CD4-positive, alpha-beta T cell (primary cell): ENCODE data around the gene KLHL3. TPM values are rescaled to one million over a fixed set of nuclear protein-coding genes. Genes with fewer than 3 reads are reported as not detected.

ENCODE experiments used
- ATAC-seq: fragments of 200-7000 bp; cut with Tn5 transposase; one replicate; pipeline ENCODE4 v1.10.0; 2022; ENCODE audit warnings: mild to moderate bottlenecking; ENCODE audit not compliant: poor library complexity
- CTCF ChIA-PET: fragments of 350-600 bp; sonication (Branson Sonifier 250); formaldehyde crosslinking; loops from one replicate; lab custom pipeline; 2021; ENCODE audit warnings: antibody characterized with exemption, inconsistent platforms; lab: Charles Lee
- POLR2A ChIA-PET: fragments of 350-600 bp; sonication (Branson Sonifier 250); formaldehyde crosslinking; loops from one replicate; lab custom pipeline; 2021; ENCODE audit warnings: antibody characterized with exemption, inconsistent platforms; lab: Charles Lee
- DNase-seq, 14 experiments: peaks; one replicate each; pipeline ENCODE4 v3.0.0-alpha.2; 2013 to 2020; ENCODE audit warnings: mixed read lengths in 2 of 14
- H3K27ac ChIP-seq, 2 donors: one replicate each; pipeline versions ENCODE4 v1.5.1 to v1.7.0; 2013; ENCODE audit warnings: low read length in 2 of 2, low read depth in 1 of 2, mild to moderate bottlenecking in 1 of 2
- H3K27me3 ChIP-seq, 2 experiments: 1 replicate in 1 of 2; 2 replicates in 1 of 2; pipeline versions ENCODE4 v1.6.1 to v1.7.0; 2013; ENCODE audit warnings: low read length in 2 of 2, control low read depth in 1 of 2, mild to moderate bottlenecking in 1 of 2, moderate library complexity in 1 of 2; ENCODE audit not compliant: insufficient read depth in 2 of 2, control insufficient read depth in 1 of 2
- H3K36me3 ChIP-seq: one replicate; pipeline ENCODE4 v1.6.1; 2013; ENCODE audit warnings: low read length, control low read depth; ENCODE audit not compliant: insufficient read depth
- H3K4me1 ChIP-seq: one replicate; pipeline ENCODE4 v1.6.1; 2013; ENCODE audit warnings: low read length, control low read depth; ENCODE audit not compliant: insufficient read depth
- H3K4me3 ChIP-seq: one replicate; pipeline ENCODE4 v1.5.1; 2013; ENCODE audit warnings: mild to moderate bottlenecking, low read length, moderate library complexity
- H3K9me3 ChIP-seq, 2 experiments: 1 replicate in 1 of 2; 2 replicates in 1 of 2; pipeline versions ENCODE4 v1.6.1 to v1.7.0; 2013; ENCODE audit warnings: low read length in 2 of 2, mild to moderate bottlenecking in 2 of 2, control low read depth in 1 of 2, moderate library complexity in 1 of 2; ENCODE audit not compliant: control insufficient read depth in 1 of 2, insufficient read depth in 1 of 2
- H3K27ac Mint-ChIP-seq: one replicate; pipeline ENCODE4 v1.8.0; 2020; ENCODE audit warnings: mixed read lengths
- H3K27me3 Mint-ChIP-seq: one replicate; pipeline ENCODE4 v1.8.0; 2021; ENCODE audit warnings: mixed read lengths
- H3K36me3 Mint-ChIP-seq: one replicate; pipeline ENCODE4 v1.8.0; 2021; ENCODE audit warnings: low read depth, mixed read lengths
- H3K4me1 Mint-ChIP-seq: one replicate; pipeline ENCODE4 v1.8.0; 2021; ENCODE audit warnings: low read depth, mixed read lengths
- H3K4me3 Mint-ChIP-seq: one replicate; pipeline ENCODE4 v1.8.0; 2020; ENCODE audit warnings: mild to moderate bottlenecking, mixed read lengths
- H3K9me3 Mint-ChIP-seq: one replicate; pipeline ENCODE4 v1.8.0; 2020; ENCODE audit warnings: mixed read lengths
- intact Hi-C, 2 experiments: fragments of 100-400 bp; cut with DNase I in 1 of 2; cut with micrococcal nuclease in 1 of 2; formaldehyde crosslinking; loops; one replicate each; pipeline versions ENCODE4 v1.15.1 to v1.9.0; 2023 to 2025; cut with DNase I, micrococcal nuclease
- total RNA-seq, 174 experiments: library from RNA in 2 of 174; stranded (reverse) in 2 of 174; gene quantifications; one replicate each; pipeline ENCODE4 v1.2.3 and lab custom pipeline; 2021 to 2026
- TF ChIP-seq, protein P1 (sequence below): fragments of 200-600 bp; IDR thresholded peaks from one replicate; pipeline ENCODE4 v1.8.0; 2022; ENCODE audit warnings: antibody characterized with exemption, mild to moderate bottlenecking

The KLHL3 gene
- total RNA-seq, 2 experiments from 2014 or later: 22.0 to 25.9 TPM

GRCh38 chr5:137630972-137631370 is 104.9 kb downstream of the KLHL3 start:
- H3K27me3 Mint-ChIP-seq: no peaks in the 10 kb centered on the region
- ATAC-seq (no peak), DNase-seq (no peak)
- H3K27ac Mint-ChIP-seq: no peak overlapping the region
- no peaks in the 10 kb centered on the region for H3K36me3 ChIP-seq
- ChIA-PET POLR2A (interaction anchor here (0.9 kb wide), 1 partner anchor 123 kb away, joined by 3 read pairs; the partner anchor contains the start of gene HNRNPA0), CTCF (interaction anchor here (1.8 kb wide), 1 partner anchor 502 kb away, joined by 6 read pairs; no protein-coding TSS in a partner anchor)
- H3K27me3 ChIP-seq: no peaks in the 10 kb centered on the region
- H3K36me3 Mint-ChIP-seq: peaks cover 52% of the 10 kb centered on the region
- intact Hi-C loops: loop anchor here in 1 of 2 experiments (1.0 kb wide), 2 partner anchors 29 to 437 kb away; no protein-coding TSS in a partner anchor
- H3K4me1 Mint-ChIP-seq: no peaks in the 10 kb centered on the region
- TF ChIP-seq, protein P1, sequence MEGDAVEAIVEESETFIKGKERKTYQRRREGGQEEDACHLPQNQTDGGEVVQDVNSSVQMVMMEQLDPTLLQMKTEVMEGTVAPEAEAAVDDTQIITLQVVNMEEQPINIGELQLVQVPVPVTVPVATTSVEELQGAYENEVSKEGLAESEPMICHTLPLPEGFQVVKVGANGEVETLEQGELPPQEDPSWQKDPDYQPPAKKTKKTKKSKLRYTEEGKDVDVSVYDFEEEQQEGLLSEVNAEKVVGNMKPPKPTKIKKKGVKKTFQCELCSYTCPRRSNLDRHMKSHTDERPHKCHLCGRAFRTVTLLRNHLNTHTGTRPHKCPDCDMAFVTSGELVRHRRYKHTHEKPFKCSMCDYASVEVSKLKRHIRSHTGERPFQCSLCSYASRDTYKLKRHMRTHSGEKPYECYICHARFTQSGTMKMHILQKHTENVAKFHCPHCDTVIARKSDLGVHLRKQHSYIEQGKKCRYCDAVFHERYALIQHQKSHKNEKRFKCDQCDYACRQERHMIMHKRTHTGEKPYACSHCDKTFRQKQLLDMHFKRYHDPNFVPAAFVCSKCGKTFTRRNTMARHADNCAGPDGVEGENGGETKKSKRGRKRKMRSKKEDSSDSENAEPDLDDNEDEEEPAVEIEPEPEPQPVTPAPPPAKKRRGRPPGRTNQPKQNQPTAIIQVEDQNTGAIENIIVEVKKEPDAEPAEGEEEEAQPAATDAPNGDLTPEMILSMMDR: no peak
- no peaks in the 10 kb centered on the region for H3K4me1 ChIP-seq
- H3K4me3 ChIP-seq: no peak overlapping the region
- H3K4me3 Mint-ChIP-seq: no peak overlapping the region
- H3K9me3 Mint-ChIP-seq: no peaks in the 10 kb centered on the region
- H3K27ac ChIP-seq: no peak overlapping the region
- no peaks in the 10 kb centered on the region for H3K9me3 ChIP-seq

GRCh38 chr5:137630216-137630971 is 105.5 kb downstream of the KLHL3 start:
- Histone ChIP-seq H3K4me1 (no peaks in the 10 kb centered on the region), H3K4me3 (no peak overlapping the region), H3K9me3 (no peaks in the 10 kb centered on the region), H3K27me3 (no peaks in the 10 kb centered on the region), H3K27ac (no peak overlapping the region), H3K36me3 (peaks cover 2% of the 10 kb centered on the region)
- Mint-ChIP-seq H3K4me1 (no peaks in the 10 kb centered on the region), H3K4me3 (no peak overlapping the region), H3K9me3 (no peaks in the 10 kb centered on the region), H3K27me3 (no peaks in the 10 kb centered on the region), H3K27ac (no peak overlapping the region), H3K36me3 (peaks cover 52% of the 10 kb centered on the region)
- TF ChIP-seq, protein P1: no peak
- intact Hi-C loops: loop anchor here in 1 of 2 experiments (1.0 kb wide), 1 partner anchor 438 kb away; no protein-coding TSS in a partner anchor
- DNase-seq (no peak), ATAC-seq (no peak)
- POLR2A ChIA-PET: interaction anchor here (1.4 kb wide), 1 partner anchor 111 kb away, joined by 5 read pairs; no protein-coding TSS in a partner anchor
- CTCF ChIA-PET: interaction anchor here (1.1 to 2.0 kb wide), 12 partner anchors 30 to 503 kb away, joined by 3 to 20 read pairs (median 4); partner anchors contain the start of gene KLHL3

DNA sequence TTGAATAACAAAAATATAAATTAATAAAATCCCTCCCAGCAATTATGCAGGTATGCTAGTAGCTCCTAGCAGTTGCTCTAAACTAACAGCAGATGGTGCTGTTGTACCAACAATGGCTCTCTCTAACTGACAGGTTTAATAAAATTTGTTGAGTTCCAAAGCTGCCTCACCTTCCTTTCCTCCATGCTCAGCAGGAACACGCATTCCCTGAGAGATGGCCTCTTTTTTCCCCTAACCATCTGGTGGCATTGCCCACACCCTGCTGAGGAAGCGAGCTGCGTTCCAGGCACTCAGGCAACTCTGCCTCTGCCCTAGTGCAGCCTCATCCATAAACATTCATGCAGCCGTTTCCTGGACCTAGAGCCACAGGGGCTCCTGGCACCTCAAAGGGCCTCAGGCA is 106.2 kb downstream of the KLHL3 start:
- Histone ChIP-seq H3K27ac (no peak overlapping the region), H3K4me1 (no peaks in the 10 kb centered on the region), H3K4me3 (no peak overlapping the region), H3K9me3 (no peaks in the 10 kb centered on the region), H3K27me3 (no peaks in the 10 kb centered on the region), H3K36me3 (peaks cover 4% of the 10 kb centered on the region)
- peak; percentile 61 for ATAC-seq
- TF ChIP-seq, protein P1: peak; percentile 88
- Mint-ChIP-seq H3K9me3 (no peaks in the 10 kb centered on the region), H3K27ac (no peak overlapping the region), H3K27me3 (no peaks in the 10 kb centered on the region), H3K36me3 (peaks cover 57% of the 10 kb centered on the region), H3K4me1 (no peaks in the 10 kb centered on the region), H3K4me3 (no peak overlapping the region)
- ChIA-PET POLR2A (interaction anchor here (0.5 to 1.4 kb wide), 3 partner anchors 112 to 124 kb away, joined by 3 to 9 read pairs (median 5); partner anchors contain the start of gene HNRNPA0), CTCF (interaction anchor here (0.7 to 2.0 kb wide), 16 partner anchors 9 to 583 kb away, joined by 3 to 20 read pairs (median 4); partner anchors contain the start of genes CDC23 and KLHL3)
- DNase-seq: peak in 5 of 14 experiments; percentile 7 to 75 (median 58)
- intact Hi-C loops: loop anchor here (1.0 to 2.0 kb wide), 5 partner anchors 113 to 504 kb away; no protein-coding TSS in a partner anchor
